Thyroid gland (tissue), 4 donors: ENCODE results near the gene COL27A1. TPM values are rescaled to one million over a fixed set of nuclear protein-coding genes. Genes with fewer than 3 reads are reported as not detected.

ENCODE experiments used
- DNase-seq, 2 donors: peaks; one replicate each; pipeline ENCODE4 v3.0.0-alpha.2; 2019
- H3K27ac ChIP-seq, 3 donors: fragments of 200-600 bp; sonication (generic); 1 replicate in 2 of 3; 2 replicates in 1 of 3; pipeline ENCODE4 v1.5.1; 2016 to 2019; ENCODE audit warnings: mild to moderate bottlenecking in 1 of 3, moderate library complexity in 1 of 3
- H3K27me3 ChIP-seq: fragments of 200-600 bp; sonication (generic); one replicate; pipeline ENCODE4 v1.5.1; 2019
- H3K36me3 ChIP-seq, 2 donors: fragments of 200-600 bp; sonication (generic); one replicate each; pipeline ENCODE4 v1.5.1; 2016 to 2019
- H3K4me1 ChIP-seq, 2 donors: fragments of 200-600 bp; sonication (generic); one replicate each; pipeline ENCODE4 v1.5.1; 2017 to 2019
- H3K4me3 ChIP-seq, 3 donors: fragments of 200-600 bp; sonication (generic); replicated peaks in 1 of 3; 1 replicate in 2 of 3; 2 replicates in 1 of 3; pipeline ENCODE4 v1.5.1; 2016; ENCODE audit warnings: mild to moderate bottlenecking in 1 of 3
- H3K9me3 ChIP-seq: fragments of 200-600 bp; sonication (generic); one replicate; pipeline ENCODE4 v1.5.1; 2017
- CTCF ChIP-seq, 6 experiments: fragments of 200-600 bp in 3 of 6; fragments of 450-650 bp in 3 of 6; sonication (generic) in 3 of 6; IDR thresholded peaks; one replicate each; pipeline ENCODE4 v1.5.1; 2016 to 2019; ENCODE audit warnings: antibody characterized with exemption in 6 of 6, mild to moderate bottlenecking in 2 of 6, inconsistent platforms in 1 of 6, moderate library complexity in 1 of 6
- POLR2A ChIP-seq, 2 donors: fragments of 450-650 bp; IDR thresholded peaks; one replicate each; pipeline ENCODE4 v1.6.1; 2017; ENCODE audit warnings: antibody characterized with exemption in 2 of 2, mild to moderate bottlenecking in 2 of 2, moderate library complexity in 1 of 2
- WGBS, 2 donors: methylation state at CpG; one replicate each; pipeline ENCODE4 v1.1.5; 2017; 5-methylcytosine and 5-hydroxymethylcytosine counted together
- intact Hi-C: fragments of 100-400 bp; cut with DNase I; formaldehyde crosslinking; loops from one replicate; pipeline ENCODE4 v1.15.1; 2023
- total RNA-seq, 4 donors: library from RNA; depleted of rRNA; stranded (reverse); fragments of >200 nt; gene quantifications; one replicate each; pipeline ENCODE4 v1.2.3, GENCODE V29; 2016

COL27A1 gene
- total RNA-seq, 4 donors from 2014 or later, result 6.7 to 32.5 (median 10.6) TPM

DNA sequence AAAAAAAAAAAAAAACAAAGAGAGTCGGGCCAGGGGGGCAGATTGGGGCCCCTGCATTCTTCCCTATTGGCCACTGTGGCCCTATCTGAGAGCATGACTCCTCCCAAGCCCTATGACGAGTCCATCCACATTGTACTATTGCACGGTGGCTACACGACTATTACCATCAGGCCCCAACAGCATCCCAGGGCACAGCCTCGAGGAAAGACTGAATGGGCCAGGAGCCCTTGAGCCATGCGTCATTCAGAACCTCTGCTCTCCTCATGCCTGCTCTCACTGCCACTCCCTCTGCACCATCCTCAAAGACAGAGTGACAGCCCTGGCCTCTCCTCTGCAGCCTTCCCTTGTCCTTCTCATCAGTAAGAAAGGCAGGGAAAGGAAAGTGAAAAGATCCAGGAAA, 147.4 kb downstream of the COL27A1 start:
- intact Hi-C loops, result no loop called here
- DNase-seq, result peak; percentile 18 to 25
- H3K27me3 ChIP-seq, result no peaks in the 10 kb centered on the region
- 50 to 59% methylated on average over 6 of the region's 6 CpGs for WGBS, 2 donors
- peaks cover 5 to 7% of the 10 kb centered on the region in 2 donors for H3K4me1 ChIP-seq
- TF ChIP-seq CTCF (IDR thresholded peaks at IDR 0.05) (no peak), POLR2A (IDR thresholded peaks at IDR 0.05) (no peak)
- no peaks in the 10 kb centered on the region for H3K36me3 ChIP-seq
- no peak overlapping the region for H3K4me3 ChIP-seq
- H3K27ac ChIP-seq, result no peak overlapping the region
- H3K9me3 ChIP-seq, result no peaks in the 10 kb centered on the region

- H3K36me3 ChIP-seq, result no peaks in the 10 kb centered on the region
- no peak for DNase-seq
- 60 to 89% methylated on average over 5 of the region's 5 CpGs for WGBS, 2 donors
- H3K9me3 ChIP-seq, result no peaks in the 10 kb centered on the region
- peaks cover 5 to 7% of the 10 kb centered on the region in 2 donors for H3K4me1 ChIP-seq
- no peak overlapping the region for H3K27ac ChIP-seq
- intact Hi-C loops, result no loop called here
- H3K4me3 ChIP-seq, result no peak overlapping the region
- H3K27me3 ChIP-seq, result no peaks in the 10 kb centered on the region
- TF ChIP-seq CTCF (IDR thresholded peaks at IDR 0.05) (no peak), POLR2A (IDR thresholded peaks at IDR 0.05) (no peak)
These were observed 148.2 kb downstream of the COL27A1 start for GRCh38 chr9:114303571-114303970.

- 95 to 98% methylated on average over 4 of the region's 4 CpGs for WGBS, 2 donors
- Histone ChIP-seq H3K36me3 (no peaks in the 10 kb centered on the region), H3K9me3 (no peaks in the 10 kb centered on the region), H3K27ac (no peak overlapping the region), H3K4me1 (peaks cover 5 to 7% of the 10 kb centered on the region in 2 donors), H3K27me3 (no peaks in the 10 kb centered on the region), H3K4me3 (no peak overlapping the region)
- DNase-seq, result no peak
- TF ChIP-seq CTCF (IDR thresholded peaks at IDR 0.05) (no peak), POLR2A (IDR thresholded peaks at IDR 0.05) (no peak)
- intact Hi-C loops, result no loop called here
These were observed 148.6 kb downstream of the COL27A1 start for GRCh38 chr9:114303977-114304376.

- Histone ChIP-seq H3K36me3 (no peaks in the 10 kb centered on the region), H3K4me1 (peaks cover 5 to 7% of the 10 kb centered on the region in 2 donors), H3K27ac (no peak overlapping the region), H3K9me3 (no peaks in the 10 kb centered on the region), H3K4me3 (no peak overlapping the region), H3K27me3 (no peaks in the 10 kb centered on the region)
- WGBS, 2 donors, result 92 to 97% methylated on average over 7 to 9 of the region's 10 CpGs
- no peak for DNase-seq
- intact Hi-C loops, result no loop called here
- TF ChIP-seq POLR2A (IDR thresholded peaks at IDR 0.05), result no peak
- TF ChIP-seq CTCF (IDR thresholded peaks at IDR 0.05), result no peak
These were observed 149.3 kb downstream of the COL27A1 start for GRCh38 chr9:114304416-114305188.

- peaks cover 5 to 7% of the 10 kb centered on the region in 2 donors for H3K4me1 ChIP-seq
- intact Hi-C loops, result no loop called here
- no peaks in the 10 kb centered on the region for H3K27me3 ChIP-seq
- no peaks in the 10 kb centered on the region for H3K36me3 ChIP-seq
- H3K27ac ChIP-seq, result no peak overlapping the region
- TF ChIP-seq POLR2A (IDR thresholded peaks at IDR 0.05) (no peak), CTCF (IDR thresholded peaks at IDR 0.05) (no peak)
- no peaks in the 10 kb centered on the region for H3K9me3 ChIP-seq
- no peak for DNase-seq
- 87 to 94% methylated on average over 6 of the region's 6 CpGs for WGBS, 2 donors
- no peak overlapping the region for H3K4me3 ChIP-seq
These were observed 152.5 kb downstream of the COL27A1 start for GRCh38 chr9:114307899-114308267.
